Panc1 (cell line): ENCODE data around the gene MYB. TPM values are rescaled to one million over a fixed set of nuclear protein-coding genes. Genes with fewer than 3 reads are reported as not detected.

ENCODE experiments used
- ATAC-seq: fragments of 200-7000 bp; cut with Tn5 transposase; 2 replicates; pipeline ENCODE4 v1.9.1; 2020; ENCODE audit warnings: mild to moderate bottlenecking, moderate library complexity
- BruUV-seq: library from RNA; stranded (reverse); fragments of 400-500 nt; replicated peaks from 2 replicates; lab custom pipeline; 2021; lab: Mats Ljungman, UMichigan
- CTCF ChIA-PET: fragments of 300-600 bp; sonication (Branson Sonifier 250); formaldehyde crosslinking; loops from one replicate; lab custom pipeline; 2022; ENCODE audit warnings: antibody characterized with exemption; lab: Charles Lee
- POLR2A ChIA-PET: fragments of 300-600 bp; sonication (Branson Sonifier 250); formaldehyde crosslinking; loops from one replicate; lab custom pipeline; 2022; ENCODE audit warnings: antibody characterized with exemption; lab: Charles Lee
- DNase-seq: peaks from one replicate; pipeline ENCODE4 v3.0.0-alpha.2; 2010; ENCODE audit warnings: low read depth, low spot score
- H3K27ac ChIP-seq: 2 replicates; pipeline ENCODE4 v1.5.1; 2011; ENCODE audit warnings: mild to moderate bottlenecking, low read length, inconsistent platforms
- H3K27me3 ChIP-seq: fragments of 200-500 bp; sonication (Bioruptor generic); 2 replicates; pipeline ENCODE4 v1.6.0; 2014; ENCODE audit warnings: low read length, inconsistent platforms; ENCODE audit not compliant: control insufficient read depth, insufficient read depth
- H3K36me3 ChIP-seq: fragments of 200-500 bp; sonication (Bioruptor generic); 2 replicates; pipeline ENCODE4 v1.5.1; 2014; ENCODE audit warnings: inconsistent platforms, mild to moderate bottlenecking, low read length, moderate library complexity; ENCODE audit not compliant: control insufficient read depth, insufficient read depth
- H3K4me1 ChIP-seq: 2 replicates; pipeline ENCODE4 v1.5.1; 2011; ENCODE audit warnings: inconsistent platforms, mild to moderate bottlenecking, low read length, moderate library complexity; ENCODE audit not compliant: control insufficient read depth, insufficient read depth
- H3K4me3 ChIP-seq, 2 experiments: 2 replicates each; pipeline ENCODE4 v1.5.1; 2011 to 2012; ENCODE audit warnings: low read depth in 2 of 2, low read length in 2 of 2, mild to moderate bottlenecking in 2 of 2, inconsistent platforms in 1 of 2, moderate library complexity in 1 of 2
- H3K9me3 ChIP-seq: fragments of 200-500 bp; sonication (Bioruptor generic); 2 replicates; pipeline ENCODE4 v1.5.1; 2014; ENCODE audit warnings: low read depth, mild to moderate bottlenecking, inconsistent platforms, low read length, moderate library complexity; ENCODE audit not compliant: control insufficient read depth, insufficient read depth
- CTCF ChIP-seq: fragments of 450-650 bp; IDR thresholded peaks from 2 replicates; pipeline ENCODE4 v1.5.1; 2017; ENCODE audit warnings: mild to moderate bottlenecking
- POLR2AphosphoS5 ChIP-seq: IDR thresholded peaks from 2 replicates; pipeline ENCODE4 v1.6.1; 2012; ENCODE audit warnings: mild to moderate bottlenecking, low read depth, low read length, moderate library complexity
- REST ChIP-seq, 2 experiments: IDR thresholded peaks; 2 replicates each; pipeline ENCODE4 v1.6.1; 2011 to 2012; ENCODE audit warnings: low read depth in 2 of 2, control low read depth in 1 of 2, low read length in 1 of 2, mild to moderate bottlenecking in 1 of 2, moderate library complexity in 1 of 2; ENCODE audit not compliant: insufficient read depth in 1 of 2
- SIN3A ChIP-seq: IDR thresholded peaks from 2 replicates; pipeline ENCODE4 v1.6.1; 2012; ENCODE audit warnings: low read depth, mild to moderate bottlenecking, low read length, moderate library complexity, borderline replicate concordance; ENCODE audit not compliant: insufficient read depth
- TCF7L2 ChIP-seq: IDR thresholded peaks from 2 replicates; pipeline ENCODE4 v1.6.1; 2011; ENCODE audit warnings: mild to moderate bottlenecking, low read depth, low read length, inconsistent platforms
- in situ Hi-C: cut with HindIII; loops from 2 replicates; pipeline ENCODE4 v1.10.0; 2016; ENCODE audit warnings: low sequenced_read_pairs, low pct_unique_long_range_greater_than_20kb
- intact Hi-C: fragments of 100-400 bp; cut with micrococcal nuclease; formaldehyde crosslinking; loops from one replicate; pipeline ENCODE4 v1.10.0; 2022; ENCODE audit not compliant: unreplicated experiment
- total RNA-seq: library from RNA; stranded (reverse); gene quantifications from one replicate; pipeline ENCODE4 v1.2.1, GENCODE V29; 2021; ENCODE audit not compliant: unreplicated experiment

The MYB gene
- total RNA-seq, 1 experiment from 2014 or later: 1.3 TPM

- CTCF ChIA-PET: interaction anchor here (0.6 kb wide), 1 partner anchor 294 kb away, joined by 6 read pairs; no protein-coding TSS in a partner anchor
- DNase-seq (no peak), ATAC-seq (no peak)
- Histone ChIP-seq H3K9me3 (no peaks in the 10 kb centered on the region), H3K4me1 (no peaks in the 10 kb centered on the region), H3K4me3 (no peak overlapping the region), H3K27me3 (0 out of 2 replicates have a peak, but pooled peaks cover 3% of the 10 kb centered on the region), H3K27ac (no peak overlapping the region), H3K36me3 (no peaks in the 10 kb centered on the region)
- POLR2A ChIA-PET: no interaction called here
- in situ Hi-C loops (no loop called here), intact Hi-C loops (loop anchor here (2.0 kb wide), 1 partner anchor 278 kb away; no protein-coding TSS in a partner anchor)
- no peak for TF ChIP-seq SIN3A
- TF ChIP-seq REST (IDR thresholded peaks at IDR 0.05; ENCODE audit: insufficient read depth in 1 of 2, low read depth in 2 of 2, low read length in 1 of 2): no peak
- TF ChIP-seq CTCF: no peak
- no peak for TF ChIP-seq TCF7L2
- TF ChIP-seq POLR2AphosphoS5: no peak
- no TSS peak for BruUV-seq
Measured at GRCh38 chr6:135144673-135145062, 36.4 kb upstream of the MYB start.

GRCh38 chr6:135145063-135145800 lies 35.9 kb upstream of the MYB start:
- in situ Hi-C loops: no loop called here
- no peaks in the 10 kb centered on the region for H3K9me3 ChIP-seq

More at GRCh38 chr6:135145063-135145800, 35.9 kb upstream of the MYB start:
- Histone ChIP-seq H3K27me3 (0 out of 2 replicates have a peak, but pooled peaks cover 3% of the 10 kb centered on the region), H3K27ac (no peak overlapping the region), H3K4me3 (no peak overlapping the region), H3K4me1 (no peaks in the 10 kb centered on the region), H3K36me3 (no peaks in the 10 kb centered on the region)
- no TSS peak for BruUV-seq
- ATAC-seq (no peak), DNase-seq (no peak)
- TF ChIP-seq CTCF (peak; percentile 67; the same call in 1 of the 2 replicates), POLR2AphosphoS5 (no peak)
- CTCF ChIA-PET: no interaction called here
- intact Hi-C loops: loop anchor here (2.0 kb wide), 1 partner anchor 278 kb away; no protein-coding TSS in a partner anchor
- POLR2A ChIA-PET: no interaction called here
